Ishikawa (cell line): ENCODE data around the gene FLNC.

ENCODE experiments used
- CEBPB ChIP-seq: IDR thresholded peaks from 2 replicates; pipeline ENCODE4 v1.6.1; 2012
- CREB1 ChIP-seq: IDR thresholded peaks from 2 replicates; pipeline ENCODE4 v1.6.1; 2012; ENCODE audit warnings: low read depth
- EGR1 ChIP-seq: IDR thresholded peaks from 2 replicates; pipeline ENCODE4 v1.6.1; 2012
- EP300 ChIP-seq: IDR thresholded peaks from 2 replicates; pipeline ENCODE4 v1.6.1; 2012; ENCODE audit warnings: borderline replicate concordance
- FOXM1 ChIP-seq: IDR thresholded peaks from 2 replicates; pipeline ENCODE4 v1.6.1; 2012; ENCODE audit warnings: low read depth, borderline replicate concordance
- NFIC ChIP-seq: IDR thresholded peaks from 2 replicates; pipeline ENCODE4 v1.6.1; 2012
- RAD21 ChIP-seq: IDR thresholded peaks from 2 replicates; pipeline ENCODE4 v1.6.1; 2012; ENCODE audit warnings: low read depth
- TAF1 ChIP-seq: IDR thresholded peaks from 2 replicates; pipeline ENCODE4 v1.6.1; 2012; ENCODE audit warnings: low read depth, mild to moderate bottlenecking
- TCF12 ChIP-seq: IDR thresholded peaks from 2 replicates; pipeline ENCODE4 v1.6.1; 2012; ENCODE audit warnings: low read depth
- TEAD4 ChIP-seq: IDR thresholded peaks from 2 replicates; pipeline ENCODE4 v1.6.1; 2012
- USF1 ChIP-seq: IDR thresholded peaks from 2 replicates; pipeline ENCODE4 v1.6.1; 2012
- YY1 ChIP-seq: IDR thresholded peaks from 2 replicates; pipeline ENCODE4 v1.6.1; 2012; ENCODE audit warnings: low read depth
- ZBTB7A ChIP-seq: IDR thresholded peaks from 2 replicates; pipeline ENCODE4 v1.6.1; 2012; ENCODE audit warnings: low read depth
- TF ChIP-seq, protein P1 (sequence below): IDR thresholded peaks from 2 replicates; pipeline ENCODE4 v1.6.1; 2012
- TF ChIP-seq, protein P2 (sequence below): IDR thresholded peaks from 2 replicates; pipeline ENCODE4 v1.6.1; 2012; ENCODE audit warnings: low read depth, mild to moderate bottlenecking

The FLNC gene

DNA sequence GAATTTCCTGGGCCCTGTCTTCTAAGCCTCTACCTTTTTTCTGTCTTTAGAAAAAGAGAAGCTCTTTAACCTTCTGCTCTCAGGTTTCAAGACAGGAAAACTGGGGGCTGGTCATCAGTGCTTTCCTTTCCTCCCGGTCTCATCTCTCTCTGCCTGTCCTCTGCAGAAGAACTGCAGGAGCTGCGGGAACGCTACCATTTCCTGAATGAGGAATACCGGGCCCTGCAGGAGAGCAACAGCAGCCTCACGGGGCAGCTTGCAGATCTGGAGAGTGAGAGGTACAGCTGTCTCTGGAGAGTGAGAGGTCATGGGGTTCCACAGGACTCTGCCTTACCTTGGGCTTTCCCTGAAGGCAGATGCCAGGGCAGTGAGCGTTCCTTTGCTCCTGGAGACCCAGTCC lies 25.7 kb upstream of the FLNC start:
- TF ChIP-seq RAD21, result no peak
- no peak for TF ChIP-seq ZBTB7A
- TF ChIP-seq USF1, result no peak
- TF ChIP-seq EP300, result no peak
- TF ChIP-seq TCF12, result no peak
- no peak for TF ChIP-seq NFIC
- no peak for TF ChIP-seq FOXM1
- no peak for TF ChIP-seq EGR1
- no peak for TF ChIP-seq YY1
- no peak for TF ChIP-seq CREB1
- no peak for TF ChIP-seq CEBPB
- no peak for TF ChIP-seq TEAD4
- no peak for TF ChIP-seq TAF1
- TF ChIP-seq, protein P1, sequence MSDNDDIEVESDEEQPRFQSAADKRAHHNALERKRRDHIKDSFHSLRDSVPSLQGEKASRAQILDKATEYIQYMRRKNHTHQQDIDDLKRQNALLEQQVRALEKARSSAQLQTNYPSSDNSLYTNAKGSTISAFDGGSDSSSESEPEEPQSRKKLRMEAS, result no peak
- TF ChIP-seq, protein P2, sequence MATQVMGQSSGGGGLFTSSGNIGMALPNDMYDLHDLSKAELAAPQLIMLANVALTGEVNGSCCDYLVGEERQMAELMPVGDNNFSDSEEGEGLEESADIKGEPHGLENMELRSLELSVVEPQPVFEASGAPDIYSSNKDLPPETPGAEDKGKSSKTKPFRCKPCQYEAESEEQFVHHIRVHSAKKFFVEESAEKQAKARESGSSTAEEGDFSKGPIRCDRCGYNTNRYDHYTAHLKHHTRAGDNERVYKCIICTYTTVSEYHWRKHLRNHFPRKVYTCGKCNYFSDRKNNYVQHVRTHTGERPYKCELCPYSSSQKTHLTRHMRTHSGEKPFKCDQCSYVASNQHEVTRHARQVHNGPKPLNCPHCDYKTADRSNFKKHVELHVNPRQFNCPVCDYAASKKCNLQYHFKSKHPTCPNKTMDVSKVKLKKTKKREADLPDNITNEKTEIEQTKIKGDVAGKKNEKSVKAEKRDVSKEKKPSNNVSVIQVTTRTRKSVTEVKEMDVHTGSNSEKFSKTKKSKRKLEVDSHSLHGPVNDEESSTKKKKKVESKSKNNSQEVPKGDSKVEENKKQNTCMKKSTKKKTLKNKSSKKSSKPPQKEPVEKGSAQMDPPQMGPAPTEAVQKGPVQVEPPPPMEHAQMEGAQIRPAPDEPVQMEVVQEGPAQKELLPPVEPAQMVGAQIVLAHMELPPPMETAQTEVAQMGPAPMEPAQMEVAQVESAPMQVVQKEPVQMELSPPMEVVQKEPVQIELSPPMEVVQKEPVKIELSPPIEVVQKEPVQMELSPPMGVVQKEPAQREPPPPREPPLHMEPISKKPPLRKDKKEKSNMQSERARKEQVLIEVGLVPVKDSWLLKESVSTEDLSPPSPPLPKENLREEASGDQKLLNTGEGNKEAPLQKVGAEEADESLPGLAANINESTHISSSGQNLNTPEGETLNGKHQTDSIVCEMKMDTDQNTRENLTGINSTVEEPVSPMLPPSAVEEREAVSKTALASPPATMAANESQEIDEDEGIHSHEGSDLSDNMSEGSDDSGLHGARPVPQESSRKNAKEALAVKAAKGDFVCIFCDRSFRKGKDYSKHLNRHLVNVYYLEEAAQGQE, result no peak

GRCh38 chr7:128805225-128805624 lies 25.0 kb upstream of the FLNC start:
- TF ChIP-seq EP300, result no peak
- no peak for TF ChIP-seq TAF1
- no peak for TF ChIP-seq USF1
- TF ChIP-seq CREB1, result no peak
- no peak for TF ChIP-seq YY1
- no peak for TF ChIP-seq TCF12
- TF ChIP-seq RAD21, result no peak
- TF ChIP-seq ZBTB7A, result no peak

- no peak for TF ChIP-seq EGR1
- no peak for TF ChIP-seq TEAD4
- TF ChIP-seq RAD21, result no peak
- no peak for TF ChIP-seq EP300
- no peak for TF ChIP-seq TAF1
- TF ChIP-seq YY1, result no peak
- no peak for TF ChIP-seq FOXM1
- TF ChIP-seq USF1, result no peak
- TF ChIP-seq CEBPB, result no peak
- TF ChIP-seq, protein P2, result no peak
- no peak for TF ChIP-seq TCF12
- TF ChIP-seq ZBTB7A, result no peak
- TF ChIP-seq CREB1, result no peak
- TF ChIP-seq, protein P1, result no peak
- TF ChIP-seq NFIC, result no peak
Observed at GRCh38 chr7:128807191-128807590, 23.0 kb upstream of the FLNC start.

- no peak for TF ChIP-seq NFIC
Observed at GRCh38 chr7:128809363-128809762, 20.8 kb upstream of the FLNC start.

GRCh38 chr7:128810473-128810872 lies 19.7 kb upstream of the FLNC start:
- TF ChIP-seq USF1 (no peak), TCF12 (no peak), ZBTB7A (no peak), FOXM1 (no peak), TEAD4 (no peak), NFIC (no peak)

GRCh38 chr7:128810997-128811396 lies 19.2 kb upstream of the FLNC start:
- TF ChIP-seq USF1, result no peak
- no peak for TF ChIP-seq RAD21
- no peak for TF ChIP-seq FOXM1
- TF ChIP-seq EGR1, result no peak
- TF ChIP-seq CEBPB, result no peak
- TF ChIP-seq, protein P1, result no peak
- TF ChIP-seq, protein P2, result no peak
- TF ChIP-seq CREB1, result no peak
- TF ChIP-seq TEAD4, result no peak
- TF ChIP-seq EP300, result no peak
- no peak for TF ChIP-seq TAF1
- no peak for TF ChIP-seq TCF12
- TF ChIP-seq YY1, result no peak
